Neural progenitor cell (in vitro differentiated cells): ENCODE data around the gene TTLL9.

Experiments used
- CTCF ChIP-seq: fragments of 200-600 bp; sonication (generic); IDR thresholded peaks from 2 replicates; pipeline ENCODE4 v1.5.1; 2017; ENCODE audit warnings: antibody characterized with exemption, mild to moderate bottlenecking
- EZH2 ChIP-seq: fragments of 200-600 bp; sonication (generic); IDR thresholded peaks from 2 replicates; pipeline ENCODE4 v1.6.1; 2017; ENCODE audit warnings: antibody characterized with exemption, mild to moderate bottlenecking, moderate library complexity
- EZH2phosphoT487 ChIP-seq: fragments of 200-600 bp; sonication (generic); IDR thresholded peaks from 2 replicates; pipeline ENCODE4 v1.6.1; 2017; ENCODE audit warnings: antibody characterized with exemption

- TF ChIP-seq CTCF (no peak), EZH2phosphoT487 (no peak), EZH2 (no peak)
These were observed 104.6 kb downstream of the TTLL9 start for GRCh38 chr20:31974951-31975487.
